Astrocyte of the cerebellum (primary cell): ENCODE results near the gene CDK5RAP3.

Experiments used
- DNase-seq: peaks from one replicate; pipeline ENCODE4 v3.0.0-alpha.2; 2011; ENCODE audit warnings: low read depth
- H3K4me3 ChIP-seq: 2 replicates; pipeline ENCODE4 v1.5.1; 2011; ENCODE audit warnings: mild to moderate bottlenecking, low read depth, low read length, moderate library complexity
- CTCF ChIP-seq: IDR thresholded peaks from 2 replicates; pipeline ENCODE4 v1.5.1; 2012; ENCODE audit warnings: low read length, low read depth, moderate library complexity, mild to moderate bottlenecking; ENCODE audit errors: missing control alignments
- in situ Hi-C: cut with HindIII; loops from 2 replicates; pipeline ENCODE4 v1.10.0; 2017; ENCODE audit warnings: low sequenced_read_pairs

The CDK5RAP3 gene

GRCh38 chr17:47956791-47957590 lies 13.9 kb upstream of the CDK5RAP3 start:
- H3K4me3 ChIP-seq: no peak overlapping the region
- in situ Hi-C loops: no loop called here
- no peak for DNase-seq
- no peak for TF ChIP-seq CTCF

- TF ChIP-seq CTCF: no peak
- in situ Hi-C loops: no loop called here
- no peak for DNase-seq
- H3K4me3 ChIP-seq: no peak within 1 kb of the TSS
Measured at GRCh38 chr17:47957591-47958490, 13.1 kb upstream of the CDK5RAP3 start, which contains the start of gene PRR15L. PRR15L (minus strand) TSS chr17:47957883; CDS start chr17:47953234, 4,649 bp downstream.

GRCh38 chr17:47959825-47960655 lies 10.9 kb upstream of the CDK5RAP3 start:
- in situ Hi-C loops: no loop called here
- no peak for TF ChIP-seq CTCF
- DNase-seq: no peak
- H3K4me3 ChIP-seq: no peak overlapping the region

- no peak for TF ChIP-seq CTCF
- DNase-seq: no peak
- in situ Hi-C loops: no loop called here
- no peak overlapping the region for H3K4me3 ChIP-seq
Measured at GRCh38 chr17:47961406-47961805, 9.5 kb upstream of the CDK5RAP3 start.

- no peak for TF ChIP-seq CTCF
- no peak for DNase-seq
- H3K4me3 ChIP-seq: no peak overlapping the region
- in situ Hi-C loops: no loop called here
Measured at GRCh38 chr17:47962901-47963300, 8.0 kb upstream of the CDK5RAP3 start.

GRCh38 chr17:47964856-47965255 lies 6.1 kb upstream of the CDK5RAP3 start:
- H3K4me3 ChIP-seq: no peak overlapping the region
- no peak for TF ChIP-seq CTCF
- no peak for DNase-seq
- in situ Hi-C loops: no loop called here
